ENCODE data around the gene WDR1.

WDR1 gene

DNA sequence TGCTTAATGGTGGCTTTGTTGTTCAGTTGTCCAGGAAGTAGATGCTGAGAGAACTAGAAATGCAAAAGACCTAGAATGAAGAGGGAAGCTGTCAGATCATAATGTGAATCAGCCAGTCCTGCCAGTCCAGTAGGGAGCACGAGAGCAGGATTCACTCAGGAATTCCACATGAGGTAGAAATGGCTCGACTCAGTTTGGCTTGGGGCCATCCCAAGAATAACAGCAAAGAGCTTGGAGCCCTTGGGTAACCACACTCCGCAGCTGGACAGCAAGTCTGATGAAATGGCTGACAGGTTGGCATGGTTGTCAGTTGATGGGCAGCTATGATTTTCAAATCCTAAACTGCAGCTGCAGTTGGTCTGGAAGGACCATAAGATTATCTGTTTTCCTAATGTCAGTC is 44.5 kb upstream of the WDR1 start:
- Mint-ChIP-seq H3K4me1 (peaks cover 13% of the 10 kb centered on the region), H3K4me3 (no peak overlapping the region), H3K36me3 (ENCODE audit: low read depth) (no peaks in the 10 kb centered on the region), H3K9me3 (no peaks in the 10 kb centered on the region), H3K27me3 (ENCODE audit: low read depth) (peaks cover 12% of the 10 kb centered on the region), H3K27ac (no peak overlapping the region)
- TF ChIP-seq, protein P1, sequence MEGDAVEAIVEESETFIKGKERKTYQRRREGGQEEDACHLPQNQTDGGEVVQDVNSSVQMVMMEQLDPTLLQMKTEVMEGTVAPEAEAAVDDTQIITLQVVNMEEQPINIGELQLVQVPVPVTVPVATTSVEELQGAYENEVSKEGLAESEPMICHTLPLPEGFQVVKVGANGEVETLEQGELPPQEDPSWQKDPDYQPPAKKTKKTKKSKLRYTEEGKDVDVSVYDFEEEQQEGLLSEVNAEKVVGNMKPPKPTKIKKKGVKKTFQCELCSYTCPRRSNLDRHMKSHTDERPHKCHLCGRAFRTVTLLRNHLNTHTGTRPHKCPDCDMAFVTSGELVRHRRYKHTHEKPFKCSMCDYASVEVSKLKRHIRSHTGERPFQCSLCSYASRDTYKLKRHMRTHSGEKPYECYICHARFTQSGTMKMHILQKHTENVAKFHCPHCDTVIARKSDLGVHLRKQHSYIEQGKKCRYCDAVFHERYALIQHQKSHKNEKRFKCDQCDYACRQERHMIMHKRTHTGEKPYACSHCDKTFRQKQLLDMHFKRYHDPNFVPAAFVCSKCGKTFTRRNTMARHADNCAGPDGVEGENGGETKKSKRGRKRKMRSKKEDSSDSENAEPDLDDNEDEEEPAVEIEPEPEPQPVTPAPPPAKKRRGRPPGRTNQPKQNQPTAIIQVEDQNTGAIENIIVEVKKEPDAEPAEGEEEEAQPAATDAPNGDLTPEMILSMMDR (IDR thresholded peaks at IDR 0.05; ENCODE audit: unreplicated experiment in 3 of 3), result no peak

DNA sequence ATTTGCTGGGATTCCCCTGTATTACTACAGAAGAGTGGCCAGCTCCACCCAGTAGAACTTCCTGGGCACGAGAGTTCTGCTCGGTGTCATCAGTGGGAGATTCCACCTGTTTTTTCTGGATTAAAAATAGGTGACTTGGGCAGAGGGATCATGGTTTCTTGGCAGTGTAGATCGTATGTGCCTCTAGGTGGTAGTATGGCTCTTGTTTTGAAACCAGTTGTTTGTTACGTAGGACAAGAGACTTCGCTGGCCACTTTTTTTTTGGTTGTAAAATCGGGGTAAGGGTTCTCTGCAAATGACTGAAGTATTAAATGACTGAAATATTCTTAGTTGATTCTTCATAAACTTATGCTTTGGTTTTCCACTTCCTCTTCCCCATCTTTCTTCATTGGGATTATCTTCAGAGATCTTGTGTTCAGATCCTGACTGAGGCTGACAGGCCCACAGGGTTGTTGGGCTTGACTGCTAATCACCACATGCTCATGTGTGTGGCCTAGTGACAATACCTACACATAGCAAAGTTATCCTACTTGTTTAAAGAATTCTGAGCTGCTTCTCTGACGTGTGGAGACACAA is 43.8 kb upstream of the WDR1 start:
- Mint-ChIP-seq H3K27me3 (ENCODE audit: low read depth) (peaks cover 14% of the 10 kb centered on the region), H3K4me3 (no peak overlapping the region), H3K27ac (no peak overlapping the region), H3K36me3 (ENCODE audit: low read depth) (no peaks in the 10 kb centered on the region), H3K4me1 (peaks cover 16% of the 10 kb centered on the region), H3K9me3 (no peaks in the 10 kb centered on the region)
- TF ChIP-seq, protein P1 (IDR thresholded peaks at IDR 0.05; ENCODE audit: unreplicated experiment in 3 of 3), result peak in 2 of 3 experiments; percentile 11 to 38

DNA sequence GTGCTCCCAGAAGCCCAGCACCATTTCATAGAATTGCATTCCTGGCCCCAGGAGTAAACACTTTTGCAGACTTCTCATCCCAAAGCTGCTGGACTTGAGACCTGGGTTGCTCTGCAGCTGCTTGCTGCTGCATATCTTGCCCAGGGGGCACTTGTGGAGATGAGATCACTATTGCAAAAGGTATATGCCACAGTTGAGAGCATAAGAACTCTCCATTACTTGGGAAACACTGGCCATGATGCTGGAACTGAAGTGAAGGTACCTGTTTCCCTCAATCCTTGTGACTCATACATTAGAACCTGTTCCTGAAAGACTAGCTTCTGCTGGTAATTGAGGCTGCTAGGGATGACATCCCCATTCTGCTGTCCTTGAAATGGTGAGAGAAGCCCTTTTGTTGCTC is 43.1 kb upstream of the WDR1 start:
- Mint-ChIP-seq H3K4me1 (peaks cover 16% of the 10 kb centered on the region), H3K27ac (no peak overlapping the region), H3K4me3 (no peak overlapping the region), H3K27me3 (ENCODE audit: low read depth) (peaks cover 21% of the 10 kb centered on the region), H3K9me3 (no peaks in the 10 kb centered on the region), H3K36me3 (ENCODE audit: low read depth) (no peaks in the 10 kb centered on the region)
- TF ChIP-seq, protein P1 (IDR thresholded peaks at IDR 0.05; ENCODE audit: unreplicated experiment in 3 of 3), result no peak

DNA sequence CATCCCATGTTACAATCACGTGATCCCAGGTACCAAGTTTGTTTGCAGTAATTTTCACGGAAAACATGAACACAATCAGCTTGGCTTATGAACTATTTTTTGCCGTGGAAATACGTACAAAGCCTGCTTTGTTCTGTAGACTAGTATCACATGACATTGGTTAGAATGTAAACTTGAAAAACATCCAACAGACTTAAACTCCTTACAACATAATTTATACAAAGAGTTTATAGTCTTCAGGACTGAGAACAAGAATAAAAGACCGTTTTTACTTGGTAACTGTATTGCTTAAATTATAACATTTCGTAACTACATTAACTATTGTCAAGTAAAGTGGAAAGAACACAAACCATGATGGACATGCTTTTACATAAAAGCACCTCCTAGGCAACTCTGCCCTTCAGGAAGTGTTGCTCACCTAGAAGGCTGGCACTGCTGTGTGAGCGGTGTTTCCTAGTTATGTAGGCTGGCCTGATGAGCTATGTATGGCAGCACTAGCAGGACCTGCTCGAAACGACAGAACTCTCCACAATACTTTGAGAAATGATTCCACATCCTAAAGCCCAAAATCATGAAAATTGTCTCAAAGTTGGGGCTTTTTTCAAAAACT is 41.8 kb upstream of the WDR1 start:
- H3K27ac Mint-ChIP-seq, result peak overlapping the region in 2 of 3 experiments; percentile 57 to 80
- no peaks in the 10 kb centered on the region for H3K9me3 Mint-ChIP-seq
- H3K4me3 Mint-ChIP-seq, result no peak overlapping the region
- TF ChIP-seq, protein P1 (IDR thresholded peaks at IDR 0.05; ENCODE audit: unreplicated experiment in 3 of 3), result no peak
- H3K27me3 Mint-ChIP-seq (ENCODE audit: low read depth), result peaks cover 22% of the 10 kb centered on the region
- no peaks in the 10 kb centered on the region for H3K36me3 Mint-ChIP-seq (ENCODE audit: low read depth)
- H3K4me1 Mint-ChIP-seq, result peaks cover 16% of the 10 kb centered on the region

DNA sequence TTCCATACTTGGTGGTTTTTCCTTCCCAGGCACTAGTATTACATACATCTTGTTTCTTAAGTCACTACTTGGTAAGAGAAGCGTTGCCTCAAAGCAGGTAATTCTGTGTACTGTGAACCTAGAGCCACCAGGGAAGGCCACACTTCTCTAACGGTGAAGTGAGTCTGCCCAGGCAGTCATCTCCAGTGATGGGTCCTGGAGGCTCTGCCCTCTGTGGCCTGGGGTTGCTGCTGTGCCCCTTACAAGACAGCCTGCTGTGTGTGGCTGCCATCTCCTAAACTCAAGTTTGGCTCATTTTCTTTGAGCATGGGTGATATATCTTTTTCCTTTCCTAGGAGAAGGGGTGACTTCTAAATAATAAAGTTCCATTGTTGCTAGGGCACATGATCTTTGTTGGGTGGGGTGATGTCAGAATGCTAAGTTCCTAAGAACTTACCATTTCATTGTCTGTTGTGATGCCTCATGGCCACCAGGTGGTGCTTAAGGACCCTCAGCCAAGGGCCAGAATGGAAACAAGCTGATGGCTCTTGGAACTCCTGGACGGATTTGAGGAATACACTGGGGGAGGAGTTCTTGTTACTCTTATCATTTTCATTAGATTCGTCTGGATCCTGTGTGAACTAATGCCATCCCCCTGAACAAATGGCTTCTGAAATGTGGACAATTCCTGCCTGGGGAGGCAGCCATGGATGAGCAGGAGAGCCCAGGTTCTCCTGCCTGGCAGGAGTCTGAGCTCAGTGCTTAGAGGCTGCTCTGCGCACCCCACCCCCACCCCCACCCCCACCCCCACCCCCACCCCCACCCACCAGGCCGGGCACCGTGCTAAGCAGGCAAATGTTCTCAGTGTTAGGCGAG is 41.1 kb upstream of the WDR1 start:
- Mint-ChIP-seq H3K27ac (peak overlapping the region in 2 of 3 experiments; percentile 57 to 80), H3K4me3 (peak overlapping the region in 2 of 3 experiments; percentile 1 to 30), H3K4me1 (peaks cover 16% of the 10 kb centered on the region), H3K9me3 (no peaks in the 10 kb centered on the region), H3K36me3 (ENCODE audit: low read depth) (no peaks in the 10 kb centered on the region), H3K27me3 (ENCODE audit: low read depth) (peaks cover 22% of the 10 kb centered on the region)
- TF ChIP-seq, protein P1 (IDR thresholded peaks at IDR 0.05; ENCODE audit: unreplicated experiment in 3 of 3), result peak; percentile 77 to 85 (median 81)
